HG03469 (cell line): Measurements from ENCODE around the gene WDR88.
"Not testable (repeated sequence)": the region's sequence is repeated elsewhere in the genome, so short reads cannot be mapped to it uniquely, and the experiment has no call there.

ENCODE experiments used
- ATAC-seq: cut with Tn5 transposase; IDR thresholded peaks from one replicate; pipeline ENCODE4 v1.9.1; 2021; ENCODE audit warnings: mild to moderate bottlenecking, moderate library complexity, moderate number of reproducible peaks; ENCODE audit not compliant: unreplicated experiment

The WDR88 gene

GRCh38 chr19:33126712-33127111 lies 5.2 kb upstream of the WDR88 start:
- not testable (repeated sequence) for ATAC-seq

GRCh38 chr19:33129901-33130300 lies 2.0 kb upstream of the WDR88 start:
- ATAC-seq = no peak

- no peak for ATAC-seq
These were observed 1.5 kb upstream of the WDR88 start for GRCh38 chr19:33130433-33130832.

GRCh38 chr19:33132425-33132824 lies 511 bp downstream of the WDR88 start:
- ATAC-seq = no peak

- ATAC-seq = no peak
These were observed 1.6 kb downstream of the WDR88 start for GRCh38 chr19:33133438-33134031.

- no peak for ATAC-seq
These were observed 2.7 kb downstream of the WDR88 start for GRCh38 chr19:33134571-33135041.

GRCh38 chr19:33139165-33139564 lies 7.3 kb downstream of the WDR88 start:
- ATAC-seq = no peak

- no peak for ATAC-seq
These were observed 12.0 kb downstream of the WDR88 start for GRCh38 chr19:33143897-33144405.

- ATAC-seq = no peak
These were observed 14.3 kb downstream of the WDR88 start for GRCh38 chr19:33146209-33146608.

- ATAC-seq = no peak
These were observed 15.6 kb downstream of the WDR88 start for GRCh38 chr19:33147538-33147937.

GRCh38 chr19:33150852-33151518 lies 19.1 kb downstream of the WDR88 start:
- ATAC-seq = no peak

GRCh38 chr19:33152176-33152575 lies 20.3 kb downstream of the WDR88 start:
- no peak for ATAC-seq

GRCh38 chr19:33152625-33153024 lies 20.7 kb downstream of the WDR88 start:
- not testable (repeated sequence) for ATAC-seq

- not testable (repeated sequence) for ATAC-seq
These were observed 22.4 kb downstream of the WDR88 start for GRCh38 chr19:33154313-33154712.

GRCh38 chr19:33156334-33156733 lies 24.4 kb downstream of the WDR88 start:
- no peak for ATAC-seq

- ATAC-seq = no peak
These were observed 26.0 kb downstream of the WDR88 start for GRCh38 chr19:33157906-33158305.

- no peak for ATAC-seq
These were observed 26.5 kb downstream of the WDR88 start for GRCh38 chr19:33158365-33158764.

GRCh38 chr19:33159149-33159548 lies 27.2 kb downstream of the WDR88 start:
- ATAC-seq = no peak

GRCh38 chr19:33159893-33160292 lies 28.0 kb downstream of the WDR88 start:
- no peak for ATAC-seq

- no peak for ATAC-seq
These were observed 29.3 kb downstream of the WDR88 start for GRCh38 chr19:33161201-33161600.

GRCh38 chr19:33163481-33163880 lies 31.6 kb downstream of the WDR88 start:
- ATAC-seq = no peak

- not testable (repeated sequence) for ATAC-seq
These were observed 34.1 kb downstream of the WDR88 start for GRCh38 chr19:33166037-33166436.
